Measurements from ENCODE around the gene SLC33A1. TPM values are rescaled to one million over a fixed set of nuclear protein-coding genes. Genes with fewer than 3 reads are reported as not detected.

The SLC33A1 gene
- total RNA-seq (2014; rRNA removed; shearing (Covaris generic)) (20.9 and 21.9 TPM in 2 replicates), total RNA-seq (2022) (26.4 and 27.6 TPM in 2 replicates), Bru-seq, nascent RNA (percentile 76 among the genes with signal in this experiment), BruChase-seq, experiment 1, labeled RNA remaining after a 6-hour chase (percentile 73 among the genes with signal in this experiment), BruChase-seq, experiment 2, labeled RNA remaining after a 2-hour chase (percentile 91 among the genes with signal in this experiment)
- long read RNA-seq, full-length matches to known transcripts, result 50 of 69 reads
- long read RNA-seq, partial matches to known transcripts, result 1 of 69 reads
- long read RNA-seq, other reads (novel, unspliced or antisense), result 18 of 69 reads

DNA sequence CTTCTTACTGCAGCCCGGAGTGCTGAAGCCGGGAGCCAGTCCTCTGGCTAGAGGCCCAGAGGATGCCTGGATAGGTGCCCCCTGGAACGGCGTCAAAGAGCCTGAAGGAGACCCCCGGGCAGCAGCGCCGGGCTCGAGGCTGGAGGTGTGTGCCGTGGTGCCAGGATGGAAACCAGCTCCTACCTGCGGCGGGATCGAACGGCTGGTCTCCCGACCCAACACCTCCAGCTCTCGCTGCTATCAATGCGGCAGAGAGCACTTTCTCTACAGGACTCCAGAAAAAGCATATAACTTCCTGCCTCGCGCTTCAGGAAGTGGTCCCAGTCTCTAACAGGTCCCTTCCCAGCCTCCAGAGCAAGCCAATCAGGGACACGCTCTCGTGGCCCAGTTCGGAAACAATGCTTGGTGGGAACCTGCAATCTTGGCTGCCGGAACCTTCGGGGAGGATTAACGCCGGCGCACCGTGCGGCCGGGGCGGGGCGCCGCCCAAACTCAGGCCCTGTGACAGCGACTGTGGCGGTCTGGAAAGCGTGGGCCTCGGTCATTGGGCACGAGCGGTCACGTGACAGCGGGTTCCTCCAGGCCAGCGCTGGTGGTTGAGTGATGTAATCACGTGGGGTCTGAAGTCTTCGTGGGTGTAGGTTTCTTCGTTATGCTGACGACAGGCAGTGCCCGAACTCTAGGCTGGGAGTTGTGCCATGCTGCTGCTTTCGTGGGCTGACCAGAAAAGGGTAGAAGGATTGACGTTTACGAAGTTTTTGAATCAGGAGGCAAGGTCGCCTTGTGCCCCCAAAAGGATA is at the start of gene SLC33A1:
Gene SLC33A1, minus strand, starts transcription at position 287 of the 800 bp plus-strand sequence. CDS start 430 bp downstream, outside the sequence.
- no TSS peak for BruUV-seq (replicated peaks)

GRCh38 chr3:155895379-155895900 is 41.2 kb upstream of the SLC33A1 start:
- POLR2A ChIA-PET, result interaction anchor here (0.8 to 1.2 kb wide), 2 partner anchors 9 to 50 kb away, joined by 3 to 6 read pairs; no protein-coding TSS in a partner anchor
- DNase-seq (ENCODE audit: low spot score), result no peak
- intact Hi-C loops (cut with micrococcal nuclease; ENCODE audit: unreplicated experiment), result no loop called here
- Histone ChIP-seq H3K27ac (ENCODE audit: low read depth, low read length, poor library complexity, severe bottlenecking) (no peak overlapping the region), H3K79me2 (ENCODE audit: insufficient read depth, low read depth, low read length) (peaks cover 44% of the 10 kb centered on the region), H3K4me2 (ENCODE audit: low read length) (no peak overlapping the region), H4K20me1 (ENCODE audit: insufficient read depth, low read length) (peaks cover 8% of the 10 kb centered on the region; the same call in 1 of the 2 replicates), H3K9me2 (ENCODE audit: insufficient read depth, low read length) (no peaks in the 10 kb centered on the region), H2AFZ (ENCODE audit: low read length) (no peak overlapping the region), H3K36me3 (ENCODE audit: insufficient read depth, low read length) (peaks cover 88% of the 10 kb centered on the region), H3K9me3 (ENCODE audit: low read length) (no peaks in the 10 kb centered on the region), H3K4me3 (ENCODE audit: low read depth, low read length, poor library complexity, severe bottlenecking) (no peak overlapping the region), H3K4me1 (ENCODE audit: insufficient read depth, low read length, poor library complexity, severe bottlenecking) (no peaks in the 10 kb centered on the region)
- CTCF ChIA-PET (ENCODE audit: unreplicated experiment), result interaction anchor here (1.1 kb wide), 1 partner anchor 11 kb away, joined by 3 read pairs; no protein-coding TSS in a partner anchor
- TF ChIP-seq CTCF (conservative IDR thresholded peaks at IDR 0.05; ENCODE audit: low read length) (no peak), EZH2phosphoT487 (IDR thresholded peaks at IDR 0.05; ENCODE audit: borderline replicate concordance, low read depth, low read length) (no peak)
- BruUV-seq (replicated peaks), result no TSS peak

More for the DNA sequence above, at the start of gene SLC33A1:
- CTCF ChIA-PET (ENCODE audit: unreplicated experiment), result no interaction called here
- TF ChIP-seq EZH2phosphoT487 (IDR thresholded peaks at IDR 0.05; ENCODE audit: borderline replicate concordance, low read depth, low read length) (no peak), CTCF (conservative IDR thresholded peaks at IDR 0.05; ENCODE audit: low read length) (no peak)
- peak within 1 kb of the TSS; percentile 98 for H3K4me3 ChIP-seq (ENCODE audit: low read depth, low read length, poor library complexity, severe bottlenecking)
- H3K9me3 ChIP-seq (ENCODE audit: low read length), result no peaks in the 10 kb centered on the region
- H3K4me1 ChIP-seq (ENCODE audit: insufficient read depth, low read length, poor library complexity, severe bottlenecking), result peaks cover 23% of the 10 kb centered on the region
- POLR2A ChIA-PET, result interaction anchor here (0.9 to 2.2 kb wide), 10 partner anchors 11 to 1532 kb away, joined by 3 to 16 read pairs (median 4); partner anchors contain the start of gene SSR3
- DNase-seq (ENCODE audit: low spot score), result peak; percentile 99
- H3K9me2 ChIP-seq (ENCODE audit: insufficient read depth, low read length), result no peaks in the 10 kb centered on the region
- H4K20me1 ChIP-seq (ENCODE audit: insufficient read depth, low read length), result peaks cover 18% of the 10 kb centered on the region; the same call in 1 of the 2 replicates
- intact Hi-C loops (cut with micrococcal nuclease; ENCODE audit: unreplicated experiment), result loop anchor here (1.0 to 10.0 kb wide), 5 partner anchors 16 to 1530 kb away; partner anchors contain the start of genes C3orf33, DHX36, GMPS and TIPARP
- peaks cover 13% of the 10 kb centered on the region; the same call in 1 of the 2 replicates for H3K36me3 ChIP-seq (ENCODE audit: insufficient read depth, low read length)
- peaks cover 43% of the 10 kb centered on the region for H3K79me2 ChIP-seq (ENCODE audit: insufficient read depth, low read depth, low read length)
- H2AFZ ChIP-seq (ENCODE audit: low read length), result peak within 1 kb of the TSS; percentile 97
- peak within 1 kb of the TSS; percentile 99 for H3K4me2 ChIP-seq (ENCODE audit: low read length)
- H3K27ac ChIP-seq (ENCODE audit: low read depth, low read length, poor library complexity, severe bottlenecking), result peak within 1 kb of the TSS; percentile 61
